ENCODE results near the gene UBE2J2. TPM values are rescaled to one million over a fixed set of nuclear protein-coding genes. Genes with fewer than 3 reads are reported as not detected.
A peak's percentile ranks its signal among the peaks of the same experiment; 100 is the strongest.

UBE2J2 gene
- total RNA-seq, 3 donors from 2014 or later: 37.0 to 39.8 (median 37.4) TPM

- Histone ChIP-seq H3K4me3 (no peak overlapping the region), H3K27me3 (peaks cover 0 to 24% of the 10 kb centered on the region in 2 donors), H3K36me3 (no peaks in the 10 kb centered on the region), H3K9me3 (no peaks in the 10 kb centered on the region), H3K4me1 (no peaks in the 10 kb centered on the region), H3K27ac (peak overlapping the region; percentile 22 to 65)
- peak; percentile 66 to 82 for DNase-seq (ENCODE audit: low spot score in 2 of 2)
- intact Hi-C loops (cut with DNase I; ENCODE audit: low total_unique reads): no loop called here
- no peak for TF ChIP-seq POLR2AphosphoS5 (IDR thresholded peaks at IDR 0.05)
- no peak for TF ChIP-seq CTCF (IDR thresholded peaks at IDR 0.05)
- TF ChIP-seq POLR2A (IDR thresholded peaks at IDR 0.05): no peak
These were observed 8.1 kb upstream of the UBE2J2 start for GRCh38 chr1:1281533-1282321.

GRCh38 chr1:1280782-1281481 lies 7.3 kb upstream of the UBE2J2 start:
- H3K27me3 ChIP-seq: peaks cover 0 to 16% of the 10 kb centered on the region in 2 donors
- TF ChIP-seq POLR2A (IDR thresholded peaks at IDR 0.05) (no peak), CTCF (IDR thresholded peaks at IDR 0.05) (no peak), POLR2AphosphoS5 (IDR thresholded peaks at IDR 0.05) (no peak)
- no peak for DNase-seq (ENCODE audit: low spot score in 2 of 2)
- H3K4me1 ChIP-seq: no peaks in the 10 kb centered on the region
- no peaks in the 10 kb centered on the region for H3K36me3 ChIP-seq
- intact Hi-C loops (cut with DNase I; ENCODE audit: low total_unique reads): no loop called here
- H3K27ac ChIP-seq: no peak overlapping the region
- H3K4me3 ChIP-seq: no peak overlapping the region
- H3K9me3 ChIP-seq: no peaks in the 10 kb centered on the region

GRCh38 chr1:1279028-1279427 lies 5.4 kb upstream of the UBE2J2 start:
- H3K36me3 ChIP-seq: no peaks in the 10 kb centered on the region
- no peaks in the 10 kb centered on the region for H3K9me3 ChIP-seq
- no peaks in the 10 kb centered on the region for H3K27me3 ChIP-seq
- intact Hi-C loops (cut with DNase I; ENCODE audit: low total_unique reads): no loop called here
- H3K4me3 ChIP-seq: no peak overlapping the region
- no peaks in the 10 kb centered on the region for H3K4me1 ChIP-seq
- H3K27ac ChIP-seq: no peak overlapping the region
- DNase-seq (ENCODE audit: low spot score in 2 of 2): no peak
- TF ChIP-seq POLR2AphosphoS5 (IDR thresholded peaks at IDR 0.05) (no peak), CTCF (IDR thresholded peaks at IDR 0.05) (no peak), POLR2A (IDR thresholded peaks at IDR 0.05) (no peak)

GRCh38 chr1:1278620-1279019 lies 5.0 kb upstream of the UBE2J2 start:
- H3K27ac ChIP-seq: no peak overlapping the region
- intact Hi-C loops (cut with DNase I; ENCODE audit: low total_unique reads): no loop called here
- TF ChIP-seq CTCF (IDR thresholded peaks at IDR 0.05) (no peak), POLR2A (IDR thresholded peaks at IDR 0.05) (no peak), POLR2AphosphoS5 (IDR thresholded peaks at IDR 0.05) (no peak)
- no peaks in the 10 kb centered on the region for H3K36me3 ChIP-seq
- no peaks in the 10 kb centered on the region for H3K9me3 ChIP-seq
- no peak overlapping the region for H3K4me3 ChIP-seq
- DNase-seq (ENCODE audit: low spot score in 2 of 2): no peak
- no peaks in the 10 kb centered on the region for H3K27me3 ChIP-seq
- no peaks in the 10 kb centered on the region for H3K4me1 ChIP-seq

GRCh38 chr1:1275836-1276235 lies 2.2 kb upstream of the UBE2J2 start:
- intact Hi-C loops (cut with DNase I; ENCODE audit: low total_unique reads): no loop called here
- no peaks in the 10 kb centered on the region for H3K36me3 ChIP-seq
- H3K9me3 ChIP-seq: no peaks in the 10 kb centered on the region
- no peak for TF ChIP-seq POLR2AphosphoS5 (IDR thresholded peaks at IDR 0.05)
- no peak overlapping the region for H3K4me3 ChIP-seq
- H3K27ac ChIP-seq: no peak overlapping the region
- H3K4me1 ChIP-seq: peaks cover 9 to 16% of the 10 kb centered on the region in 2 donors
- H3K27me3 ChIP-seq: no peaks in the 10 kb centered on the region
- DNase-seq (ENCODE audit: low spot score in 2 of 2): no peak
